ENCODE results near the gene ZNF469. TPM values are rescaled to one million over a fixed set of nuclear protein-coding genes. Genes with fewer than 3 reads are reported as not detected.

The ZNF469 gene
- total RNA-seq, 2 donors from 2014 or later = 0.17 to 0.40 TPM

- TF ChIP-seq, protein P1, sequence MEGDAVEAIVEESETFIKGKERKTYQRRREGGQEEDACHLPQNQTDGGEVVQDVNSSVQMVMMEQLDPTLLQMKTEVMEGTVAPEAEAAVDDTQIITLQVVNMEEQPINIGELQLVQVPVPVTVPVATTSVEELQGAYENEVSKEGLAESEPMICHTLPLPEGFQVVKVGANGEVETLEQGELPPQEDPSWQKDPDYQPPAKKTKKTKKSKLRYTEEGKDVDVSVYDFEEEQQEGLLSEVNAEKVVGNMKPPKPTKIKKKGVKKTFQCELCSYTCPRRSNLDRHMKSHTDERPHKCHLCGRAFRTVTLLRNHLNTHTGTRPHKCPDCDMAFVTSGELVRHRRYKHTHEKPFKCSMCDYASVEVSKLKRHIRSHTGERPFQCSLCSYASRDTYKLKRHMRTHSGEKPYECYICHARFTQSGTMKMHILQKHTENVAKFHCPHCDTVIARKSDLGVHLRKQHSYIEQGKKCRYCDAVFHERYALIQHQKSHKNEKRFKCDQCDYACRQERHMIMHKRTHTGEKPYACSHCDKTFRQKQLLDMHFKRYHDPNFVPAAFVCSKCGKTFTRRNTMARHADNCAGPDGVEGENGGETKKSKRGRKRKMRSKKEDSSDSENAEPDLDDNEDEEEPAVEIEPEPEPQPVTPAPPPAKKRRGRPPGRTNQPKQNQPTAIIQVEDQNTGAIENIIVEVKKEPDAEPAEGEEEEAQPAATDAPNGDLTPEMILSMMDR (IDR thresholded peaks at IDR 0.05) = no peak
- no peak for DNase-seq
- intact Hi-C loops (cut with DNase I) = no loop called here
- Histone ChIP-seq H3K4me1 (no peaks in the 10 kb centered on the region), H3K9me3 (no peaks in the 10 kb centered on the region), H3K9ac (ENCODE audit: low read depth in 2 of 2, low read length in 2 of 2) (no peak overlapping the region), H3K36me3 (no peaks in the 10 kb centered on the region), H3K27me3 (no peaks in the 10 kb centered on the region), H3K27ac (no peak overlapping the region), H3K4me3 (no peak overlapping the region)
Measured at GRCh38 chr16:88421301-88421700, 38.5 kb downstream of the ZNF469 start.

DNA sequence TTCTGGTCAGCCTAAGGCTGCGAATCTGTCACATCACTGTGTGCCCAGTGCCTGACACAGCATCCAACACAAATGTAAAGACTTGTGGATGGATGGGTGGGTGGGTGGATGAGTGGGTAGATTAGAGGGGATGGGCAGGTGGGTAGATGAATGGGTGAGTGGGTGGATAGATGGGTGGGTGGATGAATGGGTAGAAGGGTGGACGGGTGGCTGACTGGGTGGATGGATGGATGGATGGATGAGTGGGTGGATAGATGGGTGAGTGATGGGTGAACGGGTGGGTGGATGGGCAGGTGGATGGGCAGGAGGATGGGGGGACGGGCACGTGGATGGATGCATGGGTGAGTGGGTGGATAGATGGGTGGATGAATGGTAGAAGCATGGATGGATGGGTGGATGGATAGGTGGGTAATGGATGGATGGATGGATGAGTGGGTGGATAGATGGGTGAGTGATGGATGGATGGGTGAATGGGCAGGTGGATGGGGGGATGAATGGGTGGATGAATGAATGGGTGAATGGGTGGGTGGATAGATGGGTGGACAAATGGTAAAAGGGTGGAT is 39.2 kb downstream of the ZNF469 start:
- no peak overlapping the region for H3K27ac ChIP-seq
- H3K9me3 ChIP-seq = no peaks in the 10 kb centered on the region
- no peaks in the 10 kb centered on the region for H3K36me3 ChIP-seq
- intact Hi-C loops (cut with DNase I) = no loop called here
- no peak for DNase-seq
- H3K27me3 ChIP-seq = no peaks in the 10 kb centered on the region
- TF ChIP-seq, protein P1 (IDR thresholded peaks at IDR 0.05) = no peak
- no peak overlapping the region for H3K9ac ChIP-seq (ENCODE audit: low read depth in 2 of 2, low read length in 2 of 2)
- H3K4me3 ChIP-seq = no peak overlapping the region
- no peaks in the 10 kb centered on the region for H3K4me1 ChIP-seq

DNA sequence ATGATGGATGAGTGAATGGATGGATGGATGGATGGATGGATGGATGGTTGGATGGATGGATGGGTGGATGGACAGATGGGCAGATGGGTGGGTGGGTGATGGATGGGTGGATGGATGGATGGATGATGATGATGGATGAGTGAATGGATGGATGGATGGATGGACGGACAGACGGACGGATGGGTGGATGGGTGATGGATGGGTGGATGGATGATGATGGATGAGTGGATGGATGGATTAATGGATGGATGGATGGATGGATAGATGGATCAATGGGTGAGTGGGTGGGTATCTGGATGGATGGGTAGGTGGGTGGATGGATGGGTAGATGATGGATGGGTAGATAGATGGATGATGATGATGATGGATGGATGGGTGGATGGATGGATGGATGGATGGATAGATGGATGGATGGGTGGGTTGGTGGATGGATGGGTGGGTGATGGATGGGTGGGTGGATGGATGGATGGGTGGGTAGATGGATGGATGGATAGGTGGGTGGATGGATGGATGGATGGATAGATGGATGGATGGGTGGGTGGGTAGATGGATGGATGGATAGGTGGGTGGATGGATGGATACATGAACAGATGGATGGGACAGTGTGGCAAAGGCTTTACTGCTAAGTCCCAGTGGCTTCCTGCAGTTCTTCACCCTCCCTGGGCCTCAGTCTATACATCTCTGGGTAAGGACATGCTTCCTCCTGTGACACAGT is 40.1 kb downstream of the ZNF469 start:
- TF ChIP-seq, protein P1 (IDR thresholded peaks at IDR 0.05) = no peak
- H3K9ac ChIP-seq (ENCODE audit: low read depth in 2 of 2, low read length in 2 of 2) = no peak overlapping the region
- H3K4me3 ChIP-seq = no peak overlapping the region
- no peak for DNase-seq
- H3K36me3 ChIP-seq = no peaks in the 10 kb centered on the region
- H3K27ac ChIP-seq = no peak overlapping the region
- no peaks in the 10 kb centered on the region for H3K4me1 ChIP-seq
- no peaks in the 10 kb centered on the region for H3K27me3 ChIP-seq
- intact Hi-C loops (cut with DNase I) = no loop called here
- H3K9me3 ChIP-seq = no peaks in the 10 kb centered on the region

GRCh38 chr16:88423448-88423850 is 40.7 kb downstream of the ZNF469 start:
- TF ChIP-seq, protein P1 (IDR thresholded peaks at IDR 0.05) = no peak
- no peak overlapping the region for H3K27ac ChIP-seq
- no peak for DNase-seq
- no peaks in the 10 kb centered on the region for H3K36me3 ChIP-seq
- no peak overlapping the region for H3K4me3 ChIP-seq
- no peaks in the 10 kb centered on the region for H3K27me3 ChIP-seq
- no peaks in the 10 kb centered on the region for H3K4me1 ChIP-seq
- H3K9ac ChIP-seq (ENCODE audit: low read depth in 2 of 2, low read length in 2 of 2) = no peak overlapping the region
- intact Hi-C loops (cut with DNase I) = no loop called here
- H3K9me3 ChIP-seq = no peaks in the 10 kb centered on the region

DNA sequence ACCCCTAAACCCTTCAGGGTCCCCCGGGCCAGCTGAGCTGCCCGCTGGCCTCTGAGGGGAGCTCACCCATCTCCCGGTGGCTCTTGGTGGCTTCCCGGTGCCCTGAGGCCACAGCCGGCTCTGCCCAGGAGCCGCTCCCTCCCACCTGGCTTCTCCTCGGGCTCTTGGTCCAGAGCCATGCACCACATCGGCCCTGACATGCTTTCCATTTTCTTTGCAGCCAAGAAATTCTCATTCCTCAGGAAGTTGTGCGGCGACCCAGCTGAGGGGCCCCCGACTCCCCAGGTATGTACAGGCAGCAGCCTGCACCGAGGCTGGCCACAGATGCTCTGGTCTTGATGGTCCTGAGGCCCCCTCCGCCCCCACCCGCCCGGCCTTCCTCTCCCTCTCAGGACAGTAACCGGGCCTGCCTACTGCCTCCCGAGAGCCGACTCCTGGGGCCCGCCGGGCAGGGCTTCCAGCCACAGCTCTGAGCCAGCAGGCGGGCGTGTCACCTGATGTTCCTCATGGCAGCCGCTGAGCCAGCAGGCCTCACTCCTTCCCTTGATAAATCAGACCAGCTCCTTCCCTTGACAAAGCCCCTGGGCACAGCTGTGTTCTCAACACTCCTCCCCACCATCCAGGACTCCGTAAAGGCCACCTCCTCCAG is 42.0 kb downstream of the ZNF469 start:
- intact Hi-C loops (cut with DNase I) = no loop called here
- TF ChIP-seq, protein P1 (IDR thresholded peaks at IDR 0.05) = no peak
- H3K27me3 ChIP-seq = peaks cover under 1% of the 10 kb centered on the region
- H3K9ac ChIP-seq (ENCODE audit: low read depth in 2 of 2, low read length in 2 of 2) = no peak overlapping the region
- DNase-seq = no peak
- no peaks in the 10 kb centered on the region for H3K9me3 ChIP-seq
- H3K4me3 ChIP-seq = no peak overlapping the region
- H3K27ac ChIP-seq = no peak overlapping the region
- H3K4me1 ChIP-seq = no peaks in the 10 kb centered on the region
- no peaks in the 10 kb centered on the region for H3K36me3 ChIP-seq

All from colonic mucosa (tissue), 4 donors.